OCI-LY7 (cell line): ENCODE measurements around the gene HINT2.

Source experiments
- EZH2phosphoT487 ChIP-seq: fragments of 200-600 bp; sonication (generic); IDR thresholded peaks from 2 replicates; pipeline ENCODE4 v1.6.1; 2018; ENCODE audit warnings: low read depth, borderline replicate concordance, mild to moderate bottlenecking, mixed run types, antibody characterized with exemption, low read length, moderate library complexity, mixed read lengths
- TF ChIP-seq, protein P1 (sequence below): fragments of 200-600 bp; sonication (generic); conservative IDR thresholded peaks from 2 replicates; pipeline ENCODE4 v1.5.1; 2014; ENCODE audit warnings: mild to moderate bottlenecking, antibody characterized with exemption, low read length, moderate library complexity, mixed read lengths

DNA sequence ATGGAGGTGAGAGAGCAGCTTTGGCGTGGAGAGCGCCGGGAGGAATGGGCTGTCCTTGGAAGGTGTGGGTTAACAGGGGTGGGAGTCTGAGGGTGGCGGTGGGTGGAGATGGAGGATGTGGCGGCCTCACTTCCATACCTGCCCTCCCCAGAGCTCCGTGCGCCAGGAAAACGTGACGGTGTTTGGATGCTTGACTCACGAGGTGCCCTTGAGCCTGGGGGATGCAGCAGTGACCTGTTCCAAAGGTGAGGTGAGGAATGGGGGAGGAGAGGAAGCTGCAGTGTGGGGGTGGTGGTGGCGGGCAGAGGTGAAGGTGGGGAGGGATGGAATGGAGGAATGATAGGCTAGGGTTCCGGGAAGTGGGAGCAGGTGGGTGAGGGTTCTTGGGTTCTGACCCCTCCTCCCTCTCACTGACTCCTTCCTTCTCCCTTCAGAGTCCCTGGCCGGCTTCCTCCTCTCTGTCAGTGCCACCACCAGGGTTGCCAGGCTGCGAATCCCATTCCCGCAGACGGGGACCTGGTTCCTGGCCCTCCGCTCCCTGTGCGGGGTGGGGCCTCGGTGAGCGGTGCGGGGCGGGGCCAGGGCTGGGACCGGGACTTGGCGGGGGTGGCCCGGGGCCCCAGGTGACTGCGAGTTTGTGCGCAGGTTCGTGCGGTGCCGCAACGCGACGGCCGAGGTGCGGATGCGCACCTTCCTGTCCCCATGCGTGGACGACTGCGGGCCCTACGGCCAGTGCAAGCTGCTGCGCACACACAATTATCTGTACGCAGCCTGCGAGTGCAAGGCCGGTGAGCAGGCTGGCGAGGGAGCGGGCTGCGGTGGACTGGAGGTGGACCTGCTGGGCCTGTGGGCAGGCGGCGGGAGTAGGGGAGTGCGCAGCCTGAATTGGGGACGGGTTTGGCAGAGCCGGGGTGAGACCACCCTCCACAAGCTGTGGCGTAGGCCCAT is 31.3 kb upstream of the HINT2 start:
- TF ChIP-seq, protein P1, sequence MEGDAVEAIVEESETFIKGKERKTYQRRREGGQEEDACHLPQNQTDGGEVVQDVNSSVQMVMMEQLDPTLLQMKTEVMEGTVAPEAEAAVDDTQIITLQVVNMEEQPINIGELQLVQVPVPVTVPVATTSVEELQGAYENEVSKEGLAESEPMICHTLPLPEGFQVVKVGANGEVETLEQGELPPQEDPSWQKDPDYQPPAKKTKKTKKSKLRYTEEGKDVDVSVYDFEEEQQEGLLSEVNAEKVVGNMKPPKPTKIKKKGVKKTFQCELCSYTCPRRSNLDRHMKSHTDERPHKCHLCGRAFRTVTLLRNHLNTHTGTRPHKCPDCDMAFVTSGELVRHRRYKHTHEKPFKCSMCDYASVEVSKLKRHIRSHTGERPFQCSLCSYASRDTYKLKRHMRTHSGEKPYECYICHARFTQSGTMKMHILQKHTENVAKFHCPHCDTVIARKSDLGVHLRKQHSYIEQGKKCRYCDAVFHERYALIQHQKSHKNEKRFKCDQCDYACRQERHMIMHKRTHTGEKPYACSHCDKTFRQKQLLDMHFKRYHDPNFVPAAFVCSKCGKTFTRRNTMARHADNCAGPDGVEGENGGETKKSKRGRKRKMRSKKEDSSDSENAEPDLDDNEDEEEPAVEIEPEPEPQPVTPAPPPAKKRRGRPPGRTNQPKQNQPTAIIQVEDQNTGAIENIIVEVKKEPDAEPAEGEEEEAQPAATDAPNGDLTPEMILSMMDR: no peak
- TF ChIP-seq EZH2phosphoT487: no peak
